CD4-positive, alpha-beta T cell treated with Interleukin-6 for 4 hours (primary cell): ENCODE results near the gene C2CD4C.
"Not testable (repeated sequence)": the region's sequence is repeated elsewhere in the genome, so short reads cannot be mapped to it uniquely, and the experiment has no call there.

Source experiments
- DNase-seq: peaks from one replicate; pipeline ENCODE4 v3.0.0-alpha.2; 2020; ENCODE audit warnings: mixed read lengths

The C2CD4C gene

DNA sequence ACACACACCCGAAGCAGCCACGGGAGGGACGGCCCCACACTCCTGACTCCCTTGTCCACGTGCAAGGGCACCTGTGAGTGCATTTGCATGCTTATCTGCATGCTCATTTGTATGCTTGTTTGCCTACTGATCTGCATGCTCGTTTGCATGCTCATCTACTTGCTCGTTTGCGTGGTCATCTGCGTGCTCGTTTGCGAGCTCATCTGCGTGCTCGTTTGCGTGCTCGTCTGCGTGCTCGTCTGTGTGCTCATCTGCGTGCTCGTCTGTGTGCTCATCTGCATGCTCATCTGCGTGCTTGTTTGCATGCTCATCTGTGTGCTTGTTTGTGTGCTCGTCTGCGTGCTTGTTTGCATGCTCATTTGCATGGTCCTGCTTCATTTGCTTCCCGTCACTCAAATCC, 28.1 kb upstream of the C2CD4C start:
- DNase-seq: no peak

DNA sequence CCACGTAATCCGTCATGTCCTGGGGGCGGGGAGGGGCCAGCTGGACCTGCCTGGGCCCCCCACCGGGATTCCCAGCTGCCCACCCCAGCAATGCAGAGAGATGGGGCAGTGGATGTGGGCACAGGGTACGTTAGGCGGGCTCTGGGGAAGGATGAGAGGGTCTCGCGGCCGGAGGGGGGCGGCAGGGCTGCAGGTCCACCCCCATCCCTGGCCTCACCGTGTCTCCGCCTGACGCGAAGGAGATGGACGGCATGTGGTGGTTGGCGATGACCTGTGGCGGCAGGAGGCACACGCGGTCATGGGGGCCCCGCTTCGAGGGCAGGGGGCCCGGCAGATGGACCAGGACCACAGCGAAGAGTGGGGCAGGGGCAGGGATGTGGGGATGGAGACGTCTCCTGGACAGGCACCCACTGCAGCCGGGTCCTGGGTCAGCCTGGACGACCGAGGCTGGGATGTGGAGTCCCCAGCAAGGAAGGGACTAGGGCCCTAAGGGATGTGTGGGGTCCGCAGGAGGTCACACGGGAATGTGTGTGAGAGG, 27.5 kb upstream of the C2CD4C start:
- no peak for DNase-seq

DNA sequence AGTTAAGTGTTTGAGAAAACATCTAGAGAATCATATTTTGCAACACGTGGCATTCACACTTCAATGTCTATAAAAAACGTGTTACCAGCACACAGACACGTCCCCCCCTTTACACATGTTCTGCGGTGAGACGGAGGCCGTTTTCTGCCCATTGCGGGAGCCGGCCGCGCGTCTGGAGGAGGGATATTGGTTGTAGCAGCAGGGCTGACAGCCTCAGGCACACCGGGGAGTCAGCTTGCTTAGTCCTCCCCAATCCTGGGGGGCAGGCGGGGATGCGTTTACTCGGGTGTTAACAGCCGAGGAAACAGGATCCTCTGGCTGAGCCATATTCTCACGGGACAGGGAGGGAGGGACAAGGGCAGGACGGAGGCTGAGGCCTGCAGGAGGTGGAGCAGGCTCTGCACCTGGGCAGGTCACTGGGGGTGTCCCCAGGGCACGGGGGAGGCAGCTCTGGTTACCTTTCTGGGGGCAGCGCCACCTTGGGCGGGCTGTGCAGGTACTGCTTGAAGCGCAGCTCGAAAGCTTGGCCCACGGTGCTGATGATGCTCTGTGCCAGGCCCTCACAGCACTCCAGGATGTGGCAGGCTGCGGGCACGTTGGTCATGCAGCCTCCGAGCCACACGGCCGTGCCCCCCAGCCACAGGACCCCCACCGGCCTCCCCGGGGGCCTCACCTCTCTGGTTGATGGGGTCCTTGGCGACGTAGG, 26.9 kb upstream of the C2CD4C start:
- DNase-seq: no peak

DNA sequence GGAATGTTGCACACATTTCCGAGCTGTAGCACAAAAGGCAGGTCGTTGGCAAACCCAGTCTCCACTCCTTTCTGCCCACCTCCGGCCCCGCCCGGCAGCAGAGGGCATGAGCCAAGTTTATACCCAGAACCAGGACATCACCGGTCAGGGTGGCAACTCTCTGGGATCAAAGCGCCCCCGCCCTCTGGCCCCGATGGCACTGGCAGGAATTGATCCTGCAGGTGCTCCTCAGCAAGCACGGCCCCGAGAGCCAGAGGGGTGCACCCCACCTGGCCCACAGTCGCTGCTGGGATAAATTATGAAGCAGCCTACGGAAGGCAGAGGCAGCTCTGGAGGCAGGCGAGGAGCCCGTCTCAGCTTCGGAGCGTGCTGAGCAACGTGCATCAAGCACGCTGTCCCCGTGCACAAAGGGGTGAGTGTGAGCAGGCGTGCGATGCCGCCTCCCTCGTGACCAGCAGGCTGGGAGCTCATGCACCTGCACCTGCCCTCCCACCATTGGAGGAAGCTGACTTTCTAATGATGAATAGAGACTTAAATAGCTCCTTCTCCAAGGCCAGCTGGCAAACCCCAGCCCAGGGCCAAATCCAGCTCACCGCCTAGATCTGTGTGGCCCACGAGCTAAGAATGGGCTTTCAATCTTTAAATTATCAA, 26.2 kb upstream of the C2CD4C start:
- DNase-seq: no peak

DNA sequence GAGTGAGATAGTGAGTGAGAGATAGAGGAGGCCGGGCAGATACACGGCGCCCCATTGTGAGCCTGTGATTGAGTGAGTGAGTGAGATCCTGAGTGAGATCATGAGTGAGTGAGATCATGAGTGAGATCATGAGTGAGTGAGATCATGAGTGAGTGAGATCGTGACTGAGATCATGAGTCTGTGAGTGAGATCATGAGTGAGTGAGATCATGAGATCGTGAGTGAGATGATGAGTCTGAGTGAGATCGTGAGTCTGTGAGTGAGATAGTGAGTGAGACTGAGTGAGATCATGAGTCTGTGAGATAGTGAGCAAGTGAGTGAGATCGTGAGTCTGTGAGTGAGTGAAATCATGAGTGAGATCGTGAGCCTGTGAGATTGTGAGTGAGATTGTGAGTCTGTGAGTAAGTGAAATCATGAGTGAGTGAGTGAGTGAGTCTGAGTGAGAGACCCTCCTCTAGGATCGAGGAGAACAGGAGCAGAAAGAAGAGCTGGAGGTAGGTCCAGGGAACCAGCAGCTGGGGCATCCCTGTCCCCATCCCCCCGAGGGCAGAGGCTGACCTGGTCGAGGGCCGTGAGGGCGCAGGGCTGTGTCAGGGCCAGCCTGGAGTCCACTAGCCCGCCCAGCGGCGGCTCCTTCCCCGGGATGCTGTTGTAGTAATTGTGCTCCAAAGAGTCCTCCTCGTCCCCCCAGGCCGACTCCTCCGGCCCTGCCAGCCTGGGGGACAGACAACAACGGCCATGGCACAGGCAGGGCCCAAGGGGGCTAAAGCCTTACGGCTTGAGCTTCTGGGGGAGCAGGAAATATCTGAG, 25.4 kb upstream of the C2CD4C start:
- no peak for DNase-seq

DNA sequence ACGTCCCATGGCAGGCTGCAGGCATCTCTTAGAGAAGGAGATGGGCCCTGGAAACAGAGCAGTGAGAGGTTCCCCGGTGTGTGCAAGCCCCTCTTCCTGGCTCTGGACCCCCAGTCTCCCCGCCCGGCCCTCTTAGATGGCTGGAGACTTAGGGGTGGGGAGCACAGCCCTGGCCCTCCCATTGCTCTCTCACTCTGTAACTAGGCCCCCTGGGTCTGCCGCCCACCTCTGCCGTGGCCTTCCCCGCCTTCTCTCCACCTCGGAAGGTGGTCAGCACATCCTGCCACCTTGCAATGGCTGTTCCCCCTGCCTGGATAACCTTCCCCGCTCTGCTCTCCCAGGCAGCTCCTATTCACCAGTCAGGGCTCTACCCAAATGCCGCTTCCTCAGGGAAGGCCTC, 21.8 kb upstream of the C2CD4C start:
- no peak for DNase-seq

DNA sequence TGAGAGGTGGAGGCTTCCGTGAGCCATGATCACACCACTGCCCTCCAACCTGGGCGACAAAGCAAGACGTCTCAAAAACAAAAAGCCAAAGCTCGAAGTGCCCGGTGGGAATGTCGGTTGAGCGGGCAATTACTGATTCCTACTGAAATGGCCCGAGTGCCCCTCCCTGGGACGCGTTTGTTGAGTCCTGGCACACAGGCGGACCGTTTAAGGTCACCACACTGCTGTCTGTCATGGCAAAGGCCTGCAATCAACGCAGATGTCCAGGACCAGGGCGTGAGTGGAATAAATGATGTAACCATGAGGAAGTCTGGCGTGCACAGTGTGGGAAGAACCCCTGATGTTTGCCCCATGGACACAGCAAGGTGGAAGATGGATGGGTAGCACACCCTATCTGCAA, 19.2 kb upstream of the C2CD4C start:
- no peak for DNase-seq

DNA sequence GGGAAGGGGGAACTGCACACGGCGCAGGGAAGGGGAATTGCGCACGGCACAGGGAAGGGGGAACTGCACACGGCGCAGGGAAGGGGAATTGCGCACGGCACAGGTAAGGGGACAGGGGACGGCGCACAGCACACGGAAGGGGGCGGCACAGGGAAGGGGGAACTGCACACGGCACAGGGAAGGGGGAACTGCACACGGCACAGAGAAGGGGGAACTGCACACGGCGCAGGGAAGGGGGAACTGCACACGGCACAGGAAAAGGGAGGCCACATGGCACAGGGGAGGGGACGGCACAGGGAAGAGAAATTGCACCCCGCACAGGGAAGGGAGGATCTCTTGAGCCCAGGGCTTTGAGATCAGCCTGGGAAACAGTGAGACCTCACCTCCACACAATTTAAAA, 18.7 kb upstream of the C2CD4C start:
- DNase-seq: not testable (repeated sequence)

DNA sequence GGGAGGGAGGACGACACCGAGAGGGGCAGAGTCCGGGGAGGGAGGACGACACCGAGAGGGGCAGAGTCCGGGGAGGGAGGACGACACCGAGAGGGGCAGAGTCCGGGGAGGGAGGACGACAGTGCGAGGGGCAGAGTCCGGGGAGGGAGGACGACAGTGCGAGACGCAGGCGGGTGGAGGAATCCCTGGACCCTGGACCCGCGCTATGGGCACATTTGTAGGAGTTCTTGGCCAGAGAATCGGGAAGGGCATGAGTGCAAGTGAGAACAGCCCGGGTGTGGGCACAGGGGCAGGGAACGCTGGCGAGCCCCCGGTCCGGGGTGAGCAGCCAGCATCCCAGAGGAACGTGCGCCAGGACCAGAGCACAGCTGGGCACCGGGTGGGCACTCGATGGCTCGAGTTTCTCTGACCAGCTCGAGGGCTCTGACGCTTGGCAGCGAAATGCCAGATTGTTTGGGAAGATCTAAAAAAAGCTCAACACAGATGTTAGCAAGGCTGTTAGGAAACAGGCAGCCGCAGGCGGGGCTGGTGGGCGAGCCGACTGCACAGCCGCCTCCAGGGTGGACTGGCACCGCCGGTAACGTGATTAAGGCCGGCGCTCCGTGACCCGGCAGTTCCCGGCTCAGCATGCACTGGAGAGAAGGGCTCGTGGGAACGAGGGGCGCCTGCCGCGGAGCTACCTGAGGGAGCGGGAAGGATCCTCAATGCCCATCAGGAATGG, 17.9 kb upstream of the C2CD4C start:
- DNase-seq: no peak

DNA sequence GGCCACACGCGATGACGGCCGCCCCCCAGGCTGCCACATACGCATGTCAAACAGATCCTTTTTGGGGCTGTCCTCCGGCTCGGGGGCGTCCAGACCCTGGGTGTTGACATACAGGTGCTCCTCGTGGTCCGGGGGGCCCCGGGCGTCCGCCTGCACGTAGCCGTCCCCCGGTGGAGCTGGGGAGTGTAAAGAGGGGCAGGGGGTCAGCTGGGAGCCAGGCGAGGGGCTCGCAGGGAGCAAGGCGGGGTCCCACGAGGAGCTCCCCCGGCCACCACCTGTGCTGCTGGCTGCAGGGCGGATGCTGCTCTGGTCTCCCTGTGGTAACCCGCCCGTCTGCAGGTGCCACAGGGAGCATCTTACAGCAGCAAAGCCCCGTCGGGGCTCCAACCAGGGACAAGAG, 16.1 kb upstream of the C2CD4C start:
- no peak for DNase-seq

DNA sequence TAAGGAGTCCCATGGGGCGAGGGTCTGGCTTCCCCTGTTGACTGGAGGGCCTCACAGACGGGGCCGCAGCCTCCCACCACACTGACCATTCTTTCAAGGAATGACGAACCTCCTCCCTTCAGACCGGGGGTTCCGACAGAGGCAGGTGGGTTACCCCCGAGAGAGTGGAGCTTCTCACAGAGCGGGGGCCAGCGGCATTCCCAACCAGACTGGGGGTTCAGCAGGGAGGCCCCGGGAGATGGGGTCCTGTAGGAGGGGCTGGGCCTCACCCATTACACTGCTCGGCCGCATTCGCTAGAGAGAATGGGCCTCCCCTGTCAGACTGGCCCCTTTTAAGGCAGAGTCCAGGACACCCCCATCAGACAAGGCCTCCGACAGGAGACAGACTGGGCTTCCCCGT, 15.6 kb upstream of the C2CD4C start:
- no peak for DNase-seq

DNA sequence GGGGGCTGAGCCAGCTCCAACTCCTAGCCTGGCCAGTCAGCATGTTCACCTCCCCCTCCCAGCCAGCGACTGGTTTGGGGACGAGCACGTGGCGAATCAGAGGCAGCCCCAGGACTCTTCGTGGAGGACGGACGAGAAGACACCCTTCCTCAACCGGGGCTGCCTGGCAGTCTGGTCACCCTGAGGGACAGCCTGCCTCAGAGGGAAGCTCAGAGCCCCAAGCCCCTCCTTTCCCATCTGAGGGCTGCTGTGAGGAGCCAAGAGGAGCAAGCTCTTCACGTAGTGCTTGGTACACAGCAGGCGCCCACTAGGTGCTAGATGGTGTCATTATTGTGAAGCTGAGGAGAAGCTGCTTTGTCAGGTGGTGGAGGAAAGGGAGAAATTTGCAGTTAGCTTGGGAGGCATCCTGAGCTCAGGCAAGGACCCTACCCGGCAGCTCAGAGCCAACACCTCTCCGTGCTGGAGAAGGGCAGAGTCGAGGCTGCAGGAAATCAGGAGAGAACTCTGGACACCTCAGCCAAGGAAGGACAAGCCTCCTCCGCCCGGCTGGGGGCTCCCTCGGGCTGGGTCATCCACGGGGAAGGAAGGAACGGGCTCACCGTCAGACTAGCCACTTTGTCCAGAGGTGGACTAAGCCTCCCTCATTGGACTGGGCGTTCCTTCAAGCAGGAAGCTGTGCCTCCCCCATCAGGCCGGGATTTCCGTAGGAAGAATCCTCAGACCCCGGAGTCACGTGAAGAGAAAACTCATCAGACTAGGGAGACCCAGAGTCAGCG, 14.9 kb upstream of the C2CD4C start:
- DNase-seq: no peak

DNA sequence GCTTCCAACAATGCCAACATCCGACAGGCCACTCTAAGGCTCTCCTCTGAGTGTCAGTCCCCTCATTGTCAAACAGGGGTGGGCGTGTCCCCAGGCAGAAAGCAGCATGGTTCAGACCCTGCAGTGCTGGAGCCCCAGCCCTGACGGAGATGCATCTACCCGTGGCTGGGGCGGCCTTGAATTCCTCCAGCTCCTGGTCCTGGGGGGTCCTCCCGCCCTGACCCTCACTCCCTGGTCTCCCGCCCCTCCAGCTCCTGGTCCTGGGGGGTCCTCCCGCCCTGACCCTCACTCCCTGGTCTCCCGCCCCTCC, 13.9 kb upstream of the C2CD4C start:
- not testable (repeated sequence) for DNase-seq

DNA sequence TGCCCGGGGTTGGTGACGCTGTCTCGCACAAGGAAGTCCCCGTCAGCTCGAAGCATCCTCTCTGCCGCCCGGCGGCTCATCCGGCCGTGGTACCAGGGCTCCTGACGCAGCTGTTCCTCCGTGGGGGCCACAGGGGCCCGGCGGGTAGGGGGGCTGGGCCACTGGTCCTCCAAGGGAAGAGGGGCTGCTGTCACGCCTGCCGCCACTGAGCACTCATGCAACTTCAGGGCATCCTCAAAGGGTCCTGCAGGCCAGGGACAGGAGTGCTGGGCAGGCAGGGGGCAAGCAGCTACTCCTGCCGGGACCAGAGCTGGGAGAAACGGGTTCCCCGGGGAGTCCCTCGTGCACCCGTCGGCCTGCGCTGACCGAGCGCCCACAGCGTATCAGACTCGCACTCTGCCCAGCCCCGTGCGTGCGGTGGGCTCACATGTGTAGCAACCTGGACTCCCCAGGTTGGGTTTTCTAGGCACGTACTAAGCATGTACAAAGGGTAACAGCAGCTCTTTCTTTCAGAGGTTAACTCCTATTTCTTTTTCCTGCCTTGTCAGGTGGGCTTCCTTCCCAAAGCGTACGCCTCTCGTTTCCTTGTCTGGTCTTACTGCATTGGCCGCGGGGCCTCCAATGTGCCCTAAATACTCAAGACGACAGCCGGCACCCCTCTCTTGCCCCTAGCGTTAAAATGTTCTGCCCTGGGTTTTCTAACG, 13.4 kb upstream of the C2CD4C start:
- no peak for DNase-seq

DNA sequence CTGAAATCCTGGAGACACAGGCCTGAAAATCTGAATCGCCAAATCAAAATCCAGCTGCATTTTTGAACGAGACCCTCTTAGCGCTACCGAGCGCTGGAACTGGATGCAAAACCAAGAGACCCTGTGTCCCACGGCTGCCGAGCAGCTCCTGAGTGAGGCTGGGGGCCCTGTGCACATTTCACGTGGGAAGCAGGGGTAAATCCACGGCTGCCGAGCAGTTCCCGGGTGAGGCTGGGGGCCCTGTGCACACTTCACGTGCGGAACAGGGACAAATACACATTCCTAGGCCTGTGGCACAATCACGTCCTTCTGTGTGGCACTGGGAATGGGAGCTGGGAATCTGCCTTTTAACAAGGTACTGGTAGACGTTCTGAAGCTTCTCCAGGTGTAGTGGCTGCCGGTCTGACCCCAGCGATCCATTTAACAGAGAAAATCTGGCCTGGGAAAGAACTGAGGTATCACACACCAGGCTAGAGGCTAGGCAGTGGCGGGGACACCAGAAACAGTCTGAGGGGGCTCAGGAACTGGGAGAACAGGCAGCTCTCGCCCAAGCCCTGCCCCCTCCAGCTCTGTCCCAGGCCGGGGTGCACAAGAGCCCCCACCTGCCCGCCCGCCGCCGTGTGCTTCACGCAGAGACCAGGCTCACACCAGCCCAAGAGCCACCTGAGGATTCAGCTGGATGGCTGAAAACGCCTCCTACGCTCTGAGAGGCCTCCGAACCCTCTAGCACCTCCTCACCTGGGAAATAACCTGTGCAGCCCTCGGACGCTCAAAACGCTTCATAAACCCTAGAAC, 11.0 kb upstream of the C2CD4C start:
- DNase-seq: no peak

DNA sequence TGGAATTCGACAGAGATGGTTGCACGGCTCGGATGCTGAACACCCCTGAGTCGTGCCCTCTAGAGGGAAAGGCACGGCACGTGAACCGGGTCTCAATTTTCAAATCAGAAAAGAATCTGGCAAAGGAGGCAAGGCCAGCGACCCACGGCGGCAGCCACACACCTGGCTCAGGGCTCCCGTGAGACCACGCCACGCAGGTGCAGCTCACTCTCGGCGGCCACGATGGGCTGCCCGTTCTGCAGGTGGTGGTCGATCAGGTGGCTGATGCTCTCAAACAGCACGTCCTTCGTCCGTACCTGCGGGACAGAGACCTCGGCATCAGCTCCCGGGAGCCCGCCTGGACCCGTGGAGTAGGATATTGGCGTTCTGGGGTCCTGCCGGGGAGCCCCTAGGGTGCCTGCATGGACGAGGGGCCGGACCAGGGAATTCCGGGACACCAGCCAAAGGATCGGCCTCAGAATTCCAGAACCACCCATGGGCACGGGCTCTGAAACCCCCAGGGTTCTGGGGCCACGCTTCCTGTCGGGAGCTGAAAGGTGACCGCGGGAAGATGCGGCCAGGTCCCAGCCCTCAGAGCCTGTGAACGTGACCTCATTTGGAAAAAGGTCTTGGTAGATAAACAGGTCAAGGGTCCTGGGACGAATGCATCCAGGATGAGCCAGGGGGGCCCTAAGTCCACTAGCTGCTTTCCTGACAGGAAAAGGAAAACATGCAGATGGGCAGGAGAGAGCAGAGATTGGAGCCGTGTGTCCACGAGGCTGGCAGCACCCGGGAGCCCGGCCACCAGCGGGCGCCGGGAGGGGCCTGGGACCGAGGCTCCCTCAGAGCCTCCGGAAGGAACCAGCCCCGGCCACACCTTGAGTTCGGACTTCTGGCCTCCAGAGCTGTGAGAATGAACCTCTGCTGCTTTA, 10.1 kb upstream of the C2CD4C start:
- DNase-seq: no peak

DNA sequence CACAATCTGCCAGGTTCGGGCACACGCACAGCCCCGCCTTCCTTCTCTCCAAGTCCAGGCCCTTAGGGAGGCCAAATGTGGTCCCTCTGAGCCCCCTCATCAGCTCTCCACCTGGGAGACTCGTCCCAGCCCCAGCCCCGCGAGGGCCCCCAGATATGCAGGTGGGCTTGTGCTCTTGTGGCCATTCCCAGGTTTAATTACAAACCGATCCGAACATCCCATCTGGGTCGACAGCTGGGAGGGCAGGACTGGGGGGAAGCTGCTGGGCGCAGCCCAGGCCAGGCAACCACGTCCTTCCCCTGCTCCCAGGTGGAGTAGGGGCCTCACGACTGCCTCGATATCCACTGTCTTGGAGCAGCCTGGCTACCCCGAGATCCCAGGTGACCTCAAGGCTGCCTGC, 7.5 kb upstream of the C2CD4C start:
- DNase-seq: no peak

DNA sequence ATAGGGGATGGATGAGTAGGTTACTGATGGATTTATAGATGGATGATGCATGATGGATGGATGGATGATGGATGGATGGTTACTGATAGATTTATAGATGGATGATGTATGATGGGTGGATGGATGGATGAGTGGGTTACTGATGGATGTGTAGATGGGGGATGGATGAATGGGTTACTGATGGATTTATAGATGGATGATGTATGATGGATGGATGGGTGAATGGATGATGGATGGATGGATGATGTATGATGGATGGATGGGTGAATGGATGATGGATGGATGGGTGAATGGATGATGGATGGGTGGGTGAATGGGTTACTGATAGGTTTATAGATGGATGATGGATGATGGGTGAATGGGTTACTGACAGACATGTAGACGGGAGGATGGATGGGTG, 6.3 kb upstream of the C2CD4C start:
- no peak for DNase-seq

DNA sequence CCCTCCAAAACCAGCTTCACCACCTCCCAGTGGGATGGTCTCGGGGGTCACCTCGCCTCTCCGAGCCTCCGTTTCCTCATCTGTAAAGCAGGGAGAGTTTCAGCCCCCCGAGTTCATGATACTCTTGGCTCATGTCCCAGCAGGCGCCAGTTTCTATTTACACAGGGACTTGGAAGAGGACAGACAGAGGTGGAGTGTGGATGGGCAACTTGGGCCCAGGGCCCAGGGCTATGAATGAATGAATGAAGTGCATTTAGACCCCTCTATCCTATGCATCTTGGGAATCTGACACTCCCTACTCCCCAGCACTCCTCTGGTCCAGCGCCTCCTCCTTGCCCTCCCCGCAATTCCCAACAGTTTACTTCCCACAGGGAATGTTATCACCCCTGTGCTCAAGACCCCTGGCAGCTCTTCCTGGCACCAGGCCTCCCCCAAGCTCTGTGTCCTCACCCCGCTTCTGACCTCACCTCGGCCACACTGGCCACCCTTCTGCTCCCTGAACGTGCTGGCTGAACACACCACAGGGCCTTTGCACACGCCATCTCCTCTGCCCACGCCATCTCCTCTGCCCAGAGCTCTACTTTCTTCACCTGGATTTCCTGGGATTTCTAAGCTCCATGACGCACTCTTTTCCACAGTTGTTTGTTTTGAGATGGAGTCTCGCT, 4.9 kb upstream of the C2CD4C start:
- no peak for DNase-seq
